GM18526 (cell line): Measurements from ENCODE around the gene MAP3K6.

ENCODE experiments used
- POLR2A ChIP-seq: IDR thresholded peaks from 3 replicates; pipeline ENCODE4 v1.6.1; 2011; ENCODE audit not compliant: insufficient read length; ENCODE audit errors: extremely low read depth

MAP3K6 gene

DNA sequence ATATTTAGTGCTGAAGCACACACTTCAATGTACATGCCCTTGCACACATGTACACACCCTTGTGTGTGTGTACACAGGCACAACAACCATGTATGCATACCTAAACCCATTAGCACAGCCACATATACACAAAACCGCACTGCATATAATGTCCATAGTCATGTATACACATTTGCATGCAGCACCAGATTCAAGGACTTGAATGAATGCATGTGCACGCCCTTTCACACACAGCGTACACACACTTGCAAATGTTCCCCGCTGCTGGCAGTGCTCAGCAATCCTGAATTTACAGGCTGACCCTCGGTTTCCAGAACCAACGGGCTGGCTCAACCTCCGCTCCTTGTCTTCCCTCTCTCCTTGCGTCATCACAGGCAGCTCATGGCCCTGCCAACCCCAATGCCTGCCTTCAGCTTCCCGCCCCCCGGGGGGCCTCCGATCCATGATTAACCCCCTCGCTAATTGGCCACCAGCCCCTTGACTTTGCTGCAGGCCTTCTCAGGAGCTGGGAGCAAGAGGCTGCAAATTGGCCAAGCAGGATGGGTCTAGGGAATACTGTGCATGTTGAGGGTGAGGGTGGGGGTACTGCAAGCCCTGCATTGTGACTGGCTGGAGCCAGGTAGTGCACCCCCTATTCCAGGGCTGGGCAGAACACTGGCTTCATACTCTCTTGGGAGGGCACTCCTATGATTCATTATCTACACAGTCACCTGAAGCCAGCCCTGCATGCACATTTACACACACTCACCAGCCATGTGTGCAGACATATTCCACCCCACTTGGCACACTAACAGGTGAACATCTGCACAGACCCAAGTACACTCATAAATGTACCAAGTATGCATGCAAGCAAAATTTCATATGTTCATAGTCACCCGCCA is 33.6 kb upstream of the MAP3K6 start:
- TF ChIP-seq POLR2A, result no peak

DNA sequence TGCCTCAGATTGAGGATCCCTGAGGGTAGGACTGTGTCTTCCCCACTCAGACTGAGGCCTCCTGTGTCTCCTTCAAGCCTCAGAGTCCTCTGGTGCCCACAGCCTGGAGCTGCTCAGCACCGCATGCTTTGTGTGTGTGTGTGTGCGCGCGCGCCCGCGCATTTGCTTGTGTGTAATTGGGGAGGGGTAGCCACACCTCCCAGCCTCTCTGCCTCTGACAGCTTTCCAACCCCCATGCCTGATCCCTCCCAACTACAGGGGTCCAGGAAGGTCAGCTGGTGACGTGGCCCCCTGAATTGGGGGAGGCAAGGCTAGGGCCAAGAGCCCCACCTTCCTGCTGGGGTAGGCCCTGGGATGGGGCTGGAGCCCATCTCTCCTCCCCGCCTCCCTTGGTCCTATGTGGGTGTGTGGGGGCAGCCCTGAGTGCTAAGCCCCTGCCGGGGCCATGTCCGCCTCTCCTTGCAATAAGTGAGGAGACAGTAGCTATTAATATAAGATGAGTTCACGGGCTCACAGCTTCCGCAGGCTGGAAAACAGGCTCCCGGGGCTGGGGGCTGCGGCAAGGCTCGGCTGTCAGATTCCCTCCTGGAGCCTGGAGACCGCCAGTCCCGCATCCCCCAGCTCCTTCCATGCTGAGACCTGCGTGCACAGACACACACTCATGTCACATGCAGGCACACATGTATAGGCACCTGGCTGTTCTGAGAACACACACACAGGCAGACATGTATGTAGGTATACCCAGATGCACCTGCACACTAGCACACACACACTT is 32.7 kb upstream of the MAP3K6 start:
- no peak for TF ChIP-seq POLR2A

GRCh38 chr1:27398405-27399149 is 31.8 kb upstream of the MAP3K6 start:
- TF ChIP-seq POLR2A, result no peak

DNA sequence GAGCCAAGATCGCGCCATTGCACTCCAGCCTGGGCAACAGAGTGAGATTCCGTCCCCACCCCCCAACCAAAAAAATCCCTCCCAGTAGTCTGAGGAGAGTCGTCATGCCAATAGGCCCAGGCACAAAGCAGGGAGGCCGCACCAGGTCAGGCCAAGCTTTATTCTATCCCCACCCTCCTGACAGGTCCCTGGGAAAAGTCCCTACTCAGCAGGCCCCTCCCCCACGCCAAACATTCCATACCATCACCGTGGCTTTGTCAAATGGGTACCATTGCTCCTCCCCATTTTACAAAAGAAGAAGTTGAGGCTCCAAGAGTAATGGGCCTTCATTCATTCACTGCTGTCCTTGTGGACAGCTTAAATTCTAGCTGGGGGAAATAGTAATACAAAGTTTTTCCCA is 31.0 kb upstream of the MAP3K6 start:
- TF ChIP-seq POLR2A, result no peak

GRCh38 chr1:27397110-27397509 is 30.3 kb upstream of the MAP3K6 start:
- TF ChIP-seq POLR2A, result no peak

DNA sequence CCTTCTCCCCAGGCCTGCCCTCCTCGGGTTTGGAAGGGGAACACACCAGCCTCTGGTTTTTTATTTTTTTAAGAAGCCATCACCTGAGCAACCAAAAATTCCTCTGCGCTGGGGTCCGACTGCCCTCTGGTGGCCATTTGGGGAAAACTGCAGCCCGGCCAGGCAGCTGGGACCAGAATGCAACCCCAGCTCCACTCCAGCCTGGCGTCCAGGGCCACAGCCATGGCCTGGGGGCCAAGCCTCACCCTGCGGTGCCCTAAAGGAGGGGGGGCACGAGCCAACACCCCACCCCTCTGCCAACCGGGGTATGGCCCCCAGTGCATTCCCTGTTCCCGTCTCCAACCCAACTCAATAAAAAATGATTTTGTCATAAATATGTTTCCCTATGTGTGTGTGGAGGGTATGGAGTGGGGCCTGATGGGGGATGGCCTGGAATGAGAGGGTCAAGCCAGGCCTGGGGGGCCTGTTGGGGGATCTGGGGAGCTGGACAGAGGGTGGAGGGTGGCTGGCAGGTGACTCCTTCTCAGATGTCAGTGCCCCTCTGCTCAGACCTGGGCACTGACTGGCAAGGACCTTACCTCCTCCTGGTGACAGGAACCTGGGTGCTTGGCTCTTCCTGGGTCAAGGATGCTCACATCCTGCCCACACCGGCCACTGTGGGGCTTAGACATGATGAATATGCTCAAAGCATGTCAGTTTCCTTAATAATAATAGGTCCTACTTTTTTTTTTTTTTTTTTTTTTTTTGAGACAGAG is 28.9 kb upstream of the MAP3K6 start:
- TF ChIP-seq POLR2A, result no peak

- no peak for TF ChIP-seq POLR2A
These were observed 28.2 kb upstream of the MAP3K6 start for GRCh38 chr1:27394925-27395324.

DNA sequence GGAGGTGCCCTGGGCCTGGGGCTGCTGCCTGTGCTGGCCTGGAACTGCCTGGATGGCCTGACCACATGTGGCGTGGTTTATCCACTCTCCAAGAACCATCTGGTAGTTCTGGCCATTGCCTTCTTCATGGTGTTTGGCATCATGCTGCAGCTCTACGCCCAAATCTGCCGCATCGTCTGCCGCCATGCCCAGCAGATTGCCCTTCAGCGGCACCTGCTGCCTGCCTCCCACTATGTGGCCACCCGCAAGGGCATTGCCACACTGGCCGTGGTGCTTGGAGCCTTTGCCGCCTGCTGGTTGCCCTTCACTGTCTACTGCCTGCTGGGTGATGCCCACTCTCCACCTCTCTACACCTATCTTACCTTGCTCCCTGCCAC is 27.5 kb upstream of the MAP3K6 start:
- no peak for TF ChIP-seq POLR2A

DNA sequence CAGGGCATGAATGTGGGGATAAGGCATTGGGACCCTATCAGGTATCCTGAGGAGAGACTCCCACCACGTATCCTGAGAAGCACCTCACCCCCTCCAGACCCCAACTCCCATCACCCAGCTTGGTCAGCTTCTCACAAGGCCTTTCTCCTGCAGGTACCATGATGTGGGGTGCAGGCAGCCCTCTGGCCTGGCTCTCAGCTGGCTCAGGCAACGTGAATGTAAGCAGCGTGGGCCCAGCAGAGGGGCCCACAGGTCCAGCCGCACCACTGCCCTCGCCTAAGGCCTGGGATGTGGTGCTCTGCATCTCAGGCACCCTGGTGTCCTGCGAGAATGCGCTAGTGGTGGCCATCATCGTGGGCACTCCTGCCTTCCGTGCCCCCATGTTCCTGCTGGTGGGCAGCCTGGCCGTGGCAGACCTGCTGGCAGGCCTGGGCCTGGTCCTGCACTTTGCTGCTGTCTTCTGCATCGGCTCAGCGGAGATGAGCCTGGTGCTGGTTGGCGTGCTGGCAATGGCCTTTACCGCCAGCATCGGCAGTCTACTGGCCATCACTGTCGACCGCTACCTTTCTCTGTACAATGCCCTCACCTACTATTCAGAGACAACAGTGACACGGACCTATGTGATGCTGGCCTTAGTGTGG is 27.0 kb upstream of the MAP3K6 start:
- no peak for TF ChIP-seq POLR2A

GRCh38 chr1:27392778-27393635 is 26.2 kb upstream of the MAP3K6 start:
- no peak for TF ChIP-seq POLR2A

DNA sequence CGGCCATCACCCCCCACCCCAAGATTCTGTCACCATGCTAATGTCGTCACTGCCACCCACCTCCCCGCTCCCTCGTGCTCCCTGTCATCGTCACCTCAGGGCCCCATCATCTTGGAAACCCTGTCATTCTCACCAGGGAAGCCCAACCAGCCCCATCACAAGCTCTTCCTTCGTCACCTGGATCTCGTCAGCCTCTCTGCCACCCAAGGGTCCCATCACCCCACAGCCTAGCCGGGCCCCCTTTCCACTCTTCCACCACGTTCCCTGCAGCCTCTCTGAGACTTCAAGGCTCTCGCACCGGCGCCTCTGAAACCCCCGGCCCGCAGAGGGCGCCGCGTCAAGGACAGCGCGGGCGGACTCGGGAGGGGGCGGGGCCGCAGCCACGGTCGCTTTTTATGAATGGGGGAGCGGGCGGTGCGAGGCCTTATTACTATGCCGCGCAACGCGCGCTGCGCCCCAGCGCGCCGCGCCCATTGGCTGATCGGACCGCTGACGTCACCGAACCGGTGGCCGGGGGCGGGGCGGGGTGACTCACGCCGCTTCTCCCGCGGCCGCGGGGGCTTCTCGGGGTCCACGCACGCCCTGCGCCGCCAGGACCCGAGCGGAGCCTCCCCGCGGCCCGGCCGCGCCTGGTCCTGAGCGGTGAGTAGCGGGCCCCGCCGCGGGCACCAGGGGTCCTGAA is 25.5 kb upstream of the MAP3K6 start, which contains the start of gene GPR3:
Gene GPR3 (plus strand): TSS at position 527 of the 682 bp plus-strand sequence. CDS start 1,177 bp downstream, outside the sequence.
- TF ChIP-seq POLR2A, result peak; percentile 33

- no peak for TF ChIP-seq POLR2A
These were observed 24.8 kb upstream of the MAP3K6 start for GRCh38 chr1:27391511-27392095.
